Renal cortex interstitium (tissue), 11 donors: ENCODE results near the gene DCAF6. TPM values are rescaled to one million over a fixed set of nuclear protein-coding genes. Genes with fewer than 3 reads are reported as not detected.

ENCODE experiments used
- DNase-seq, 11 donors: peaks; one replicate each; pipeline ENCODE4 v3.0.0-alpha.2; 2013; ENCODE audit warnings: low read depth in 9 of 11, low spot score in 4 of 11; ENCODE audit errors: extremely low read depth in 1 of 11
- polyA plus RNA-seq, 3 donors: library from polyadenylated mRNA; unstranded; fragments of 120-200 nt; gene quantifications; one replicate each; pipeline ENCODE4 v1.2.1, GENCODE V29; 2013; ENCODE audit not compliant: insufficient read length in 3 of 3

The DCAF6 gene
- polyA plus RNA-seq, 3 donors: 79.2 to 85.6 (median 83.0) TPM

DNA sequence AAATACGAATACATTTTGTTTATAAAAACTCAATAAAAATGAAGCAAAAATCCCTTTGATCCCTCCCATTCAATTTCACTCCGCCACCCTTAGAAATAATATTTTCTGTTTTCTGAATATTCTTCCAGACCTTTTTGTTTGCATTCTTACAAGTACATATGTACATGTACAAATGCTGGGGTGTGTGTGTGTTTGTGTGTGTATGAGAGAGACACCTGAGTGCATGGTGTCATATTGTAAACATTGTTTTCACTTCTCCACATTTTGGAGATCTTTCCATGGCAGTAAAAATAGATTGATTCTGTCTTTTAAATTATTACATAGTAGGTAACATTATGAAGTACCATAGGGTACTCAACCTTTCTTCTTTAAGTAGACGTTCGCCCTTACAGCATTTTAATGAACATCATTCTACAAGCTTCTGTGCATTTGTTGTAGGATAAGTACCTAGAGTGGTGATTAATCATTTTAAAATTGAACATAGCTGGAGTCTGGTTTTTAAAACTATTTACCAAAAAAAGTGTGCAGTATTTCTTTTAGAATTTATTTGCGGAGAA, 1.7 kb downstream of the DCAF6 start:
- DNase-seq: no peak

GRCh38 chr1:167940264-167940663, 3.8 kb downstream of the DCAF6 start:
- no peak for DNase-seq

DNA sequence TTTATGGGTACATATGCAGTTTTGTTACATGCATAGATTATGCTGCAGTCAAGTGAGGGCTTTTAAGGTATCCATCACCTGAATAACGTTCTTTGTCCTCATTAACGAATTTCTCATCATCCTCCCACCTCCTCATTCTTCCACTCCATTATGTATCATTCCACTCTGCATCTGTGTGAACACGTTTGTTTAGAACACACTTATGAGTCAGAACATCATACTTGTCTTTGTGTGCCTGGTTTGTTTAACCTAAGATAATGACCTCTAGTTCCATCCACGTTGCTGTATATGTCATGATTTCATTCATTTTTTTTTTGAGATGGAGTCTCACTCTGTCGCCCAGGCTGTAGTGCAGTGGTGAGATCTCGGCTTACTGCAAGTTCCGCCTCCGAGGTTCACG, 7.1 kb downstream of the DCAF6 start:
- no peak for DNase-seq

DNA sequence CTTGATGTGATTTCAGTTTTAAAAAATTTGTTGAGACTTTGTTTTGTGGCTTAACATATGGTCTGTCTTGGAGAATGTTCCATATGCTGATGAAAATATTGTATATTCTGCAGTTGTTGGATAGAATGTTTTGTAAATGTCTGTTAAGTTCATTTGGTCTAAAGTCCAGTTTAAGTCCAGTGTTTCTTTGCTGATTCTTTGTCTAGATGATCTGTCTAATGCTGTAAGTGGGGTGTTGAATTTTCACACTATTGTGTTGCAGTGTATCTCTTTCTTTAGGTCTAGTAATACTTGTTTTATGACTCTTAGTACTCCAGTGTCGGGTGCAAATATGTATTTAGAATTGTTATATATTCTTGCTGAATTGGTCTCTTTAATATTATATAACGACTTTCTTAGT, 11.2 kb downstream of the DCAF6 start:
- no peak for DNase-seq

GRCh38 chr1:167949785-167950184, 13.3 kb downstream of the DCAF6 start:
- DNase-seq: no peak

DNA sequence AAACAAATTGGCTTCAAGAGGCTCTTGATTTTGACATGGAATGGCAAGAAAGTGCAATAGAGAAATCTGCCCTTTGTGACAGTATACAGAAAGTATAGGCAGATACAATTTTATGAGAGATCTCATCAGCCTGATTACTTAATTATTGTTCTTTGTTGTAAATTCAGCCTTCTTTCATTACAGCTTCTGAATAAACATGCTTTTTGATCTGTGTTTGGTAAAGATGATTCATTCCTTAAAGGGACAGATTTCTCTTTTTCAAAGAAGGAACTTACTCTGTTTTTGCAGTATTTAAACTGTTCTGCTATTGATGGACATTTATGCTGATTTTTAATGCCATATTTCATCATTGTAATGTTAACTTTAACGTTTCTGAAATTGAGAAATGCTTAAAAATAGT, 14.1 kb downstream of the DCAF6 start:
- no peak for DNase-seq

DNA sequence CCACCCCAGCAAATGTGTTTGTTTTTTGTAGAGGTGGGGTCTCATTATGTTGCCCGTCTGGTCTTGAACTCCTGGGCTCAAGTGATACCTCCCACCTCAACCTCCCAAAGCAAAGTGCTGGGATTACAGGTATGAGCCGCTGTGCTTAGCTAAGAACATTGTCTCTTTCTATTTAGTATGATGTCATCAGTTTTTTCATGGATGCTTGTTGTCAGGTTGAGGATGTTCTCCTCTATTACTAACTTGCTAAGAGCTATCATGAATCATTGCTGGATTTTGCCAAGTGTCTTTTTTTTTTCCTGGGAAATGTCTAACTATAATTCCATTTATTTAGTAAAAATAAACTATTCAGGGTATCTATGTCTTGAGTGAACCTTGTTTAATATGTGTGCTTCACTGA, 19.4 kb downstream of the DCAF6 start:
- no peak for DNase-seq

GRCh38 chr1:167957710-167958109, 21.2 kb downstream of the DCAF6 start:
- DNase-seq: no peak

GRCh38 chr1:167964646-167965045, 28.2 kb downstream of the DCAF6 start:
- DNase-seq: no peak

DNA sequence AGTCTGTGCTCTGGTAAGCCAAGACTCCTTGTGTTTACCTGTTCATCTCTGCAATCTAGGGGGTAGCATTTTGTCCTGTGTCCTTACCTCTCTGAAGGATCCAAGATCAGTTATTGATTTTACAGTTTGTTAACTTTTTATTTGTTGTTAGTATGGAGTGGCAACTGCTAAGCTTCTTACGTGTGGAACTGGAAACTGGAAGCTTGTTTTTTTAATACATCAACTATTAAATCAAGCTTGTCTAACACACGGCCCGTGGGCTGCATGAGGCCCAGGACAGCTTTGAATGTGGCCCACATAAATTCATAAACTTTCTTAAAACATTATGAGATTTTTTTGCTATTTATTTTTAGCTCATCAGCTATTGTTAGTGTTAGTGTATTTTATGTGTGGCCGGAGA, 29.6 kb downstream of the DCAF6 start:
- DNase-seq: no peak

GRCh38 chr1:167968569-167968968, 32.1 kb downstream of the DCAF6 start:
- no peak for DNase-seq

DNA sequence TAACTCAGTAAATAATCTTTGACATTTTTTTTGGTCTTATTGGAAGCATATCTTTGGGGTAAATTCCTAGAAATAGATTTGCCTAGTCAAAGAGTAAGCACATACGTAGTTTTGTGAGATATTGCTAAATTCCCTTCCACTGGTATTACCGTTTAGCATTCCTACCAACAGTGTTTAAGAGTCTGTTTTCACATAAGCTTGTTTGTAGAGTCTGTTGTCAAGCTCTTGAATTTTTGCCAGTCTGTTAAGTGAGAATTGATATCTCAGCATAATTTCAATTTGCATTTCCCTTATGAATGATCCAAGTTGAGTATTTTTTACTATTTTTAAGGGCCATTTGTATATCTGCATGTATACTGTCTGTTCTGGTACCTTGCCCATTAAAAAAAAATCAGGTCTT, 37.3 kb downstream of the DCAF6 start:
- DNase-seq: no peak

GRCh38 chr1:167974698-167975097, 38.2 kb downstream of the DCAF6 start:
- no peak for DNase-seq

- DNase-seq: no peak
Measured at GRCh38 chr1:167977245-167977644, 40.8 kb downstream of the DCAF6 start.

- no peak for DNase-seq
Measured at GRCh38 chr1:167981933-167982332, 45.5 kb downstream of the DCAF6 start.

- no peak for DNase-seq
Measured at GRCh38 chr1:167983797-167984420, 47.4 kb downstream of the DCAF6 start.

- no peak for DNase-seq
Measured at GRCh38 chr1:167984886-167985489, 48.5 kb downstream of the DCAF6 start.

GRCh38 chr1:167987174-167987573, 50.7 kb downstream of the DCAF6 start:
- no peak for DNase-seq

DNA sequence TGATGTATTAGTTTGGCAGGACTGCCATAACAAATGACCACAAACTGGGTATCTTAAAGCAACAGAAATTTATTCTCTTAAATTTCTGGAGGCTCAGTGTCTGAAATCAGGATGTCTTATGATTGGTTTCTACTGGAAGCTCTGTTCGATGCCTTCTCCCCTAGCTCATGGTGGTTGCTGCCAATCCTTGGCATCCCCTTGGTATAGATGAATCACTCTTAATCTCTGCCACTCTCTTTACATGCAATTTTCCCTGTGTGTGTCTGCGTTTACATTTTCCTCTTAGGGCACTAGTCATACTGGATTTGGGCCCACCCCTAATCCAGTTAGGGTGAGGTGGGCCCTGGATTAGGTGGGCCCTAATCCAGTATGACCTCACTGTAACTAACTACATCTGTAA, 55.1 kb downstream of the DCAF6 start:
- DNase-seq: no peak

- DNase-seq: no peak
Measured at GRCh38 chr1:167993720-167994119, 57.2 kb downstream of the DCAF6 start.

DNA sequence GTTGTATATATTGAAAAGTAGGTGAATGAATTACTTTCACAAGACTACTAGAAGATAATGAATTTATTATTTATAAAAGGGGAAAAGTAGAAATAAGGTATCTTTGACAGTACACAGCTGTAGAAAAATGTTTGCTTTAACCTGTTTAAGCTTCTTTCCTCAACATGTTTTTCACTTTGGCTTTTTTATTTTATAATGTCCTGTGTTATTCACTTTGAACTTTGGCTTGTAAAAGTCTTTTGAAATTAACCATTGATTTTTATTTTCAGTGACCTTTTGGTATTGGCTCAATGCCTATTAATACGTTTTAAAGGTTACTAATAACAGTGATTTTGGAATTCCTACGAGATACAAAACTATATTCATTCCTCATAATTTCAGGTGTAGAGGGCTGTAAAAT, 58.1 kb downstream of the DCAF6 start:
- DNase-seq: no peak
